OCI-LY3 (cell line): ENCODE measurements around the gene CLPSL2.

Experiments used
- H2AFZ ChIP-seq: fragments of 200-600, 300-600 bp; shearing (Covaris generic); 2 replicates; pipeline ENCODE4 v1.6.0; 2014; ENCODE audit warnings: antibody characterized with exemption, low read depth, low read length
- H3K27ac ChIP-seq: fragments of 200-600, 300-600 bp; sonication (generic); 2 replicates; pipeline ENCODE4 v1.5.1; 2014; ENCODE audit warnings: mild to moderate bottlenecking, low read length, moderate library complexity, mixed read lengths
- H3K27me3 ChIP-seq: fragments of 200-600, 300-600 bp; sonication (generic); 2 replicates; pipeline ENCODE4 v1.6.1; 2014; ENCODE audit warnings: low read depth, low read length, mixed read lengths
- H3K36me3 ChIP-seq: fragments of 200-600, 300-600 bp; sonication (generic); replicated peaks from 2 replicates; pipeline ENCODE3; 2014; ENCODE audit warnings: low read depth, low read length, mixed read lengths
- H3K4me1 ChIP-seq: fragments of 300-600, 200-600 bp; sonication (generic); 2 replicates; pipeline ENCODE4 v1.6.1; 2014; ENCODE audit warnings: low read length, mixed read lengths
- H3K4me2 ChIP-seq: fragments of 200-600, 300-600 bp; sonication (generic); 2 replicates; pipeline ENCODE4 v1.6.1; 2014; ENCODE audit warnings: low read length, mixed read lengths
- H3K4me3 ChIP-seq: fragments of 300-600, 200-600 bp; sonication (generic); 2 replicates; pipeline ENCODE4 v1.5.1; 2014; ENCODE audit warnings: antibody characterized with exemption, mild to moderate bottlenecking, low read length, moderate library complexity
- H3K79me2 ChIP-seq: fragments of 300-600, 200-600 bp; shearing (Covaris generic); 2 replicates; pipeline ENCODE4 v1.6.1; 2014; ENCODE audit warnings: mild to moderate bottlenecking, low read length, mixed read lengths
- H3K9ac ChIP-seq: fragments of 300-600, 200-600 bp; shearing (Covaris generic); 2 replicates; pipeline ENCODE4 v1.6.0; 2014; ENCODE audit warnings: mild to moderate bottlenecking, low read length, moderate library complexity
- H3K9me3 ChIP-seq: fragments of 200-600, 300-600 bp; shearing (Covaris generic); 2 replicates; pipeline ENCODE4 v1.6.1; 2014; ENCODE audit warnings: low read length, mixed read lengths; ENCODE audit not compliant: insufficient read depth
- H4K20me1 ChIP-seq: fragments of 200-600, 300-600 bp; sonication (generic); 2 replicates; pipeline ENCODE4 v1.6.1; 2016; ENCODE audit warnings: low read length, mixed read lengths; ENCODE audit not compliant: insufficient read depth
- EZH2phosphoT487 ChIP-seq: fragments of 200-600 bp; shearing (Covaris generic); IDR thresholded peaks from 2 replicates; pipeline ENCODE4 v1.6.1; 2018; ENCODE audit warnings: antibody characterized with exemption, mixed run types, low read depth
- TF ChIP-seq, protein P1 (sequence below): fragments of 200-600, 300-600 bp; sonication (generic); IDR thresholded peaks from 2 replicates; pipeline ENCODE4 v1.5.1; 2014; ENCODE audit warnings: antibody characterized with exemption, low read length, low read depth

CLPSL2 gene

GRCh38 chr6:35739645-35740524, 36.5 kb upstream of the CLPSL2 start:
- H4K20me1 ChIP-seq = no peaks in the 10 kb centered on the region
- H3K27ac ChIP-seq = no peak overlapping the region
- no peaks in the 10 kb centered on the region for H3K36me3 ChIP-seq
- H2AFZ ChIP-seq = 0 out of 2 replicates have a peak overlapping the region, but pooled peaks have one; percentile 14
- H3K4me3 ChIP-seq = no peak overlapping the region
- no peaks in the 10 kb centered on the region for H3K79me2 ChIP-seq
- H3K9me3 ChIP-seq = no peaks in the 10 kb centered on the region
- H3K4me2 ChIP-seq = no peak overlapping the region
- TF ChIP-seq EZH2phosphoT487 = no peak
- TF ChIP-seq, protein P1, sequence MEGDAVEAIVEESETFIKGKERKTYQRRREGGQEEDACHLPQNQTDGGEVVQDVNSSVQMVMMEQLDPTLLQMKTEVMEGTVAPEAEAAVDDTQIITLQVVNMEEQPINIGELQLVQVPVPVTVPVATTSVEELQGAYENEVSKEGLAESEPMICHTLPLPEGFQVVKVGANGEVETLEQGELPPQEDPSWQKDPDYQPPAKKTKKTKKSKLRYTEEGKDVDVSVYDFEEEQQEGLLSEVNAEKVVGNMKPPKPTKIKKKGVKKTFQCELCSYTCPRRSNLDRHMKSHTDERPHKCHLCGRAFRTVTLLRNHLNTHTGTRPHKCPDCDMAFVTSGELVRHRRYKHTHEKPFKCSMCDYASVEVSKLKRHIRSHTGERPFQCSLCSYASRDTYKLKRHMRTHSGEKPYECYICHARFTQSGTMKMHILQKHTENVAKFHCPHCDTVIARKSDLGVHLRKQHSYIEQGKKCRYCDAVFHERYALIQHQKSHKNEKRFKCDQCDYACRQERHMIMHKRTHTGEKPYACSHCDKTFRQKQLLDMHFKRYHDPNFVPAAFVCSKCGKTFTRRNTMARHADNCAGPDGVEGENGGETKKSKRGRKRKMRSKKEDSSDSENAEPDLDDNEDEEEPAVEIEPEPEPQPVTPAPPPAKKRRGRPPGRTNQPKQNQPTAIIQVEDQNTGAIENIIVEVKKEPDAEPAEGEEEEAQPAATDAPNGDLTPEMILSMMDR = no peak
- H3K27me3 ChIP-seq = no peaks in the 10 kb centered on the region
- peaks cover 22% of the 10 kb centered on the region for H3K4me1 ChIP-seq
- no peak overlapping the region for H3K9ac ChIP-seq

DNA sequence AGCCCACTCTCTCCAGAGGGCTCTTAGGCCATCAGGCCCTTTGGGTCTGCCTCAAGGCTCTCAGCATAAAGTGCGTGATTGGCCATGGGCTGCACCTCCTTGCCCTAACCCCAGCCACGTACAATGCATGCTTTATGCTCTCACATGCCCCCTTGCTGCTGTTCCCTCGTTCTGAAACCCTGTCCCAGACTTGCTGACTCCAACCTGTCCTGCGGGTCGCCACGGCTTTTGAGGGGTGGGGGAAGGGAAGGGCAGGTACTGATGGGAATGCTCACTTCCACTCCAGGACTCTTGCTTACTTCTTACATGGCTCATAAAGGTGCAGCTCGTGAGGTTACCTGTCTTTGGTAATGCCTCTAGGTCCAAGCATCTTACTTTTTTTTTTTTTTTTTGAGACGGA, 33.6 kb upstream of the CLPSL2 start:
- Histone ChIP-seq H3K4me3 (no peak overlapping the region), H3K79me2 (no peaks in the 10 kb centered on the region), H3K27me3 (no peaks in the 10 kb centered on the region), H3K4me1 (peaks cover 1% of the 10 kb centered on the region; the same call in 1 of the 2 replicates), H3K36me3 (no peaks in the 10 kb centered on the region), H3K9me3 (no peaks in the 10 kb centered on the region; the same call in 1 of the 2 replicates), H3K4me2 (no peak overlapping the region), H3K27ac (no peak overlapping the region), H3K9ac (no peak overlapping the region), H2AFZ (no peak overlapping the region), H4K20me1 (no peaks in the 10 kb centered on the region)
- no peak for TF ChIP-seq EZH2phosphoT487
- TF ChIP-seq, protein P1 = no peak

- Histone ChIP-seq H3K4me1 (no peaks in the 10 kb centered on the region), H3K9ac (no peak overlapping the region), H4K20me1 (no peaks in the 10 kb centered on the region), H3K9me3 (no peaks in the 10 kb centered on the region; the same call in 1 of the 2 replicates), H2AFZ (no peak overlapping the region), H3K4me2 (no peak overlapping the region), H3K27ac (no peak overlapping the region), H3K79me2 (no peaks in the 10 kb centered on the region), H3K4me3 (no peak overlapping the region), H3K27me3 (no peaks in the 10 kb centered on the region), H3K36me3 (no peaks in the 10 kb centered on the region)
- TF ChIP-seq EZH2phosphoT487 = no peak
- TF ChIP-seq, protein P1 = no peak
Observed at GRCh38 chr6:35745509-35745908, 30.9 kb upstream of the CLPSL2 start.

- no peak overlapping the region for H3K9ac ChIP-seq
- TF ChIP-seq EZH2phosphoT487 = no peak
- TF ChIP-seq, protein P1 = no peak
Observed at GRCh38 chr6:35746516-35746915, 29.9 kb upstream of the CLPSL2 start.

More at GRCh38 chr6:35746516-35746915, 29.9 kb upstream of the CLPSL2 start:
- Histone ChIP-seq H3K4me1 (peaks cover 2% of the 10 kb centered on the region), H3K36me3 (no peaks in the 10 kb centered on the region), H3K79me2 (no peaks in the 10 kb centered on the region), H3K27ac (no peak overlapping the region), H2AFZ (no peak overlapping the region), H3K27me3 (no peaks in the 10 kb centered on the region), H3K9me3 (no peaks in the 10 kb centered on the region; the same call in 1 of the 2 replicates), H3K4me3 (no peak overlapping the region), H4K20me1 (no peaks in the 10 kb centered on the region), H3K4me2 (no peak overlapping the region)
